Heart left ventricle (tissue), 16 donors: ENCODE data around the gene LEP. TPM values are rescaled to one million over a fixed set of nuclear protein-coding genes. Genes with fewer than 3 reads are reported as not detected.

Experiments used
- ATAC-seq, 4 donors: fragments of 200-7000 bp; cut with Tn5 transposase; one replicate each; pipeline ENCODE4 v1.9.1; 2020 to 2022; ENCODE audit warnings: moderate library complexity in 4 of 4, mild to moderate bottlenecking in 3 of 4, moderate number of reproducible peaks in 1 of 4
- DNase-seq, 5 donors: peaks; one replicate each; pipeline ENCODE4 v3.0.0-alpha.2; 2020
- H3K27ac ChIP-seq, 12 donors: fragments of 200-600 bp; sonication (generic) in 4 of 12; one replicate each; pipeline versions ENCODE4 v1.5.0 to v1.8.0; 2016 to 2022; ENCODE audit warnings: mild to moderate bottlenecking in 2 of 12
- H3K27me3 ChIP-seq, 9 donors: fragments of 200-600 bp; sonication (generic) in 2 of 9; one replicate each; pipeline versions ENCODE4 v1.5.1 to v1.8.0; 2016 to 2022; ENCODE audit warnings: mild to moderate bottlenecking in 3 of 9
- H3K36me3 ChIP-seq, 9 donors: fragments of 200-600 bp; sonication (generic) in 2 of 9; one replicate each; pipeline versions ENCODE4 v1.5.0 to v1.8.0; 2018 to 2022; ENCODE audit warnings: mild to moderate bottlenecking in 2 of 9
- H3K4me1 ChIP-seq, 12 donors: fragments of 200-600 bp; sonication (generic) in 4 of 12; one replicate each; pipeline versions ENCODE4 v1.5.0 to v1.8.0; 2016 to 2022; ENCODE audit warnings: mild to moderate bottlenecking in 3 of 12
- H3K4me3 ChIP-seq, 12 donors: fragments of 200-600 bp; sonication (generic) in 4 of 12; one replicate each; pipeline versions ENCODE4 v1.5.0 to v1.8.0; 2017 to 2022; ENCODE audit warnings: mild to moderate bottlenecking in 9 of 12, moderate library complexity in 4 of 12
- H3K9me3 ChIP-seq, 12 donors: fragments of 200-600 bp; sonication (generic) in 4 of 12; one replicate each; pipeline versions ENCODE4 v1.5.0 to v1.8.0; 2016 to 2022; ENCODE audit warnings: mild to moderate bottlenecking in 1 of 12
- POLR2A ChIP-seq, 2 donors: fragments of 450-650 bp; IDR thresholded peaks; one replicate each; pipeline ENCODE4 v1.6.1; 2017; ENCODE audit warnings: antibody characterized with exemption in 2 of 2, mild to moderate bottlenecking in 2 of 2, moderate library complexity in 2 of 2
- WGBS, 4 donors: extraction: QIAGEN DNeasy Blood & Tissue Kit in 2 of 4; methylation state at CpG; one replicate each; pipeline versions ENCODE4 v1.1.5 to v1.1.7; 2013 to 2018; 5-methylcytosine and 5-hydroxymethylcytosine counted together
- intact Hi-C, 10 donors: fragments of 100-400 bp; cut with DNase I; formaldehyde crosslinking; loops; one replicate each; pipeline versions ENCODE4 v1.11.1 to v1.14.2; 2022
- long read RNA-seq, 3 donors: library from polyadenylated mRNA; unstranded; transcript quantifications; one replicate each; pipeline ENCODE4 v2.0.0, GENCODE V29; 2020 to 2021
- polyA plus RNA-seq, 2 donors: library from polyadenylated mRNA; stranded (reverse); fragments of 200-250 nt; gene quantifications; one replicate each; pipeline ENCODE4 v1.2.3, GENCODE V29; 2013
- total RNA-seq, 9 donors: library from RNA; depleted of rRNA in 2 of 9; stranded (reverse); fragments of >200 nt in 2 of 9; fragmentation: NEBNext Ultra II Directional in 3 of 9; extraction: Animal tissue kit (Norgen Biotek cat#: 25700) in 3 of 9; gene quantifications; one replicate each; pipeline versions ENCODE4 v1.1.0 to v1.2.4, GENCODE V29; 2016 to 2023
- TF ChIP-seq, protein P1 (sequence below), 12 donors: fragments of 200-600 bp; sonication (generic) in 4 of 12; IDR thresholded peaks; one replicate each; pipeline versions ENCODE4 v1.5.0 to v1.8.0; 2018 to 2022; ENCODE audit warnings: antibody characterized with exemption in 12 of 12, mild to moderate bottlenecking in 5 of 12
- donor health status: ischemic (EF 13 %, LVEDD 7.1; RV severe dilation, severe dysfunction).
- donor health status: healthy with polysubstance abuse.
- donor health status: DM: no; HTN: yes; CAD: no.
- donor health status: DM: no; HTN: no; CAD: no.
- donor health status: ischemic (EF 25% LVEDD 6.9; RV normal size, moderate dysfunction).
- donor health status: ischemic (EF 25% LVEDD 5.7; RV mildly dilated, moderate dysfunction).
- donor health status: healthy.
- donor health status: DM: yes; HTN: yes; CAD: no.
- donor health status: ischemic (EF 35%, LVEDD 5.7; RV mildly dilated, moderate dysfunction).
- donor health status: nonischemic (EF 11% LVEDD 7.7; RV severe dilation, severe dysfunction).
- donor health status: DM: yes; HTN: yes; CAD: no.
- donor health status: PGD.
- donor health status: ischemic (EF 29% LVEDD 5.4; RV normal size, mild dysfunction).
- donor health status: nonischemic (EF 23%, LVEDD 6.1; RV moderate dilation, normal function).

The LEP gene
- total RNA-seq, result 1 to 10 TPM in 3 of 9 donors, under 1 TPM in 3, not detected in 3; 0.13 to 8.4 (median 1.3) TPM
- under 1 TPM; 0.12 to 0.34 TPM for polyA plus RNA-seq
- long read RNA-seq, donor 1, result 0 reads
- long read RNA-seq, donor 2, result 0 reads
- long read RNA-seq, donor 3, result 0 reads

DNA sequence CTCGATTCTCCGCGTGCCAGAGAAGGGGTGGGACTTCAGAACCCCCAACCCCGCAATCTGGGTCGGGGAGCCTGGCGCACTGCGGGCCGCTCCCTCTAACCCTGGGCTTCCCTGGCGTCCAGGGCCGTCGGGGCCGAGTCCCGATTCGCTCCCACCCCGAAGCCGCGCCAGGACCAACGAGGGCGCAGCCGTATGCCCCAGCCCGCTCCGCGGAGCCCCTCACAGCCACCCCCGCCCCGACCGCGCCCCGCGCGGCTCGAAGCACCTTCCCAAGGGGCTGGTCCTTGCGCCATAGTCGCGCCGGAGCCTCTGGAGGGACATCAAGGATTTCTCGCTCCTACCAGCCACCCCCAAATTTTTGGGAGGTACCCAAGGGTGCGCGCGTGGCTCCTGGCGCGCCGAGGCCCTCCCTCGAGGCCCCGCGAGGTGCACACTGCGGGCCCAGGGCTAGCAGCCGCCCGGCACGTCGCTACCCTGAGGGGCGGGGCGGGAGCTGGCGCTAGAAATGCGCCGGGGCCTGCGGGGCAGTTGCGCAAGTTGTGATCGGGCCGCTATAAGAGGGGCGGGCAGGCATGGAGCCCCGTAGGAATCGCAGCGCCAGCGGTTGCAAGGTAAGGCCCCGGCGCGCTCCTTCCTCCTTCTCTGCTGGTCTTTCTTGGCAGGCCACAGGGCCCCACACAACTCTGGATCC lies at the start of gene LEP:
Gene LEP (plus strand): TSS at position 583 of the 691 bp plus-strand sequence. CDS start 10,741 bp downstream, outside the sequence.
- no peak for TF ChIP-seq POLR2A (IDR thresholded peaks at IDR 0.05)
- TF ChIP-seq, protein P1, sequence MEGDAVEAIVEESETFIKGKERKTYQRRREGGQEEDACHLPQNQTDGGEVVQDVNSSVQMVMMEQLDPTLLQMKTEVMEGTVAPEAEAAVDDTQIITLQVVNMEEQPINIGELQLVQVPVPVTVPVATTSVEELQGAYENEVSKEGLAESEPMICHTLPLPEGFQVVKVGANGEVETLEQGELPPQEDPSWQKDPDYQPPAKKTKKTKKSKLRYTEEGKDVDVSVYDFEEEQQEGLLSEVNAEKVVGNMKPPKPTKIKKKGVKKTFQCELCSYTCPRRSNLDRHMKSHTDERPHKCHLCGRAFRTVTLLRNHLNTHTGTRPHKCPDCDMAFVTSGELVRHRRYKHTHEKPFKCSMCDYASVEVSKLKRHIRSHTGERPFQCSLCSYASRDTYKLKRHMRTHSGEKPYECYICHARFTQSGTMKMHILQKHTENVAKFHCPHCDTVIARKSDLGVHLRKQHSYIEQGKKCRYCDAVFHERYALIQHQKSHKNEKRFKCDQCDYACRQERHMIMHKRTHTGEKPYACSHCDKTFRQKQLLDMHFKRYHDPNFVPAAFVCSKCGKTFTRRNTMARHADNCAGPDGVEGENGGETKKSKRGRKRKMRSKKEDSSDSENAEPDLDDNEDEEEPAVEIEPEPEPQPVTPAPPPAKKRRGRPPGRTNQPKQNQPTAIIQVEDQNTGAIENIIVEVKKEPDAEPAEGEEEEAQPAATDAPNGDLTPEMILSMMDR (IDR thresholded peaks at IDR 0.05), result no peak
- Histone ChIP-seq H3K36me3 (no peaks in the 10 kb centered on the region), H3K27ac (no peak within 1 kb of the TSS), H3K27me3 (peaks cover 9 to 43% (median 23%) of the 10 kb centered on the region in 9 donors), H3K4me3 (no peak within 1 kb of the TSS), H3K4me1 (peaks cover 0 to 17% (median 0%) of the 10 kb centered on the region in 12 donors), H3K9me3 (peaks cover 0 to 22% (median 8%) of the 10 kb centered on the region in 12 donors)
- no peak for DNase-seq
- ATAC-seq, result no peak
- 14 to 27% (median 17%) methylated on average over 30 to 67 of the region's 67 CpGs for WGBS, 4 donors
- intact Hi-C loops, result no loop called here

DNA sequence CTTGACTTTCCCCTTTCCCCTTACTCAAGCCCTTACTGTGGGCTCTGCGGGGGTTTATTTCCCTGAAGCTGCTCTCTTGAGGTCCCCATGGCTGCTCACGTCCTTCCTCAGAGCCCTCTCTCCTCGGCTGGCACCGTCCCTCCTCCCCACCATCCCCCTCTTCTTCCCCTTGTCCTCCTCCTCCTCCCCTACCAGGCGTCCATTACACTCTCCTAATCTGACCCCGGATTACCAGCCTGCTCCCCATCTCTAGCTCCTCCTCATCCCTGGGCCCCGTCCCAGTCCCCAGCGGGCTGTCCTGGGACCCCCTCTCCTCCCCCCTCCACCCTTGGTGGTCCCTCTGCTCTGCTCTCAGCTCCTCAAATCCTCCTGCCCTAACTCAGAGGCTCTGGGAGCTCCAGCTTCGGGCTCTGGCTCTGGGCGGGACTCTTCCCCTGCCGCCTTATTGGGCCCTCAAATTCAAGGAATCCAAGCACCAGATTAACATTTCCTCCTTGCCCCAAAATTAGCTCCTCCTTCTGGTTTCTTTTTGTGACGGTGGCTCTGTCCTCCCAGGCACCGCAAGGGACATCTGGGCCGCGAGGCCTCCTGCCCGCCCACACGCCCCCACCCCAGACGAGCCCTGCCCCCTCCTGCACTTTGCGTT lies 48.5 kb upstream of the LEP start:
- TF ChIP-seq, protein P1 (IDR thresholded peaks at IDR 0.05), result no peak
- no peak for TF ChIP-seq POLR2A (IDR thresholded peaks at IDR 0.05)
- no peak overlapping the region for H3K27ac ChIP-seq
- peaks cover 0 to 49% (median 11%) of the 10 kb centered on the region in 9 donors for H3K27me3 ChIP-seq
- WGBS, 4 donors, result 24 to 36% (median 28%) methylated on average over 19 of the region's 19 CpGs
- intact Hi-C loops, result no loop called here
- DNase-seq, result no peak
- H3K36me3 ChIP-seq, result no peaks in the 10 kb centered on the region
- peaks cover 0 to 28% (median 16%) of the 10 kb centered on the region in 12 donors for H3K9me3 ChIP-seq
- no peak for ATAC-seq
- no peaks in the 10 kb centered on the region for H3K4me1 ChIP-seq
- H3K4me3 ChIP-seq, result no peak overlapping the region

DNA sequence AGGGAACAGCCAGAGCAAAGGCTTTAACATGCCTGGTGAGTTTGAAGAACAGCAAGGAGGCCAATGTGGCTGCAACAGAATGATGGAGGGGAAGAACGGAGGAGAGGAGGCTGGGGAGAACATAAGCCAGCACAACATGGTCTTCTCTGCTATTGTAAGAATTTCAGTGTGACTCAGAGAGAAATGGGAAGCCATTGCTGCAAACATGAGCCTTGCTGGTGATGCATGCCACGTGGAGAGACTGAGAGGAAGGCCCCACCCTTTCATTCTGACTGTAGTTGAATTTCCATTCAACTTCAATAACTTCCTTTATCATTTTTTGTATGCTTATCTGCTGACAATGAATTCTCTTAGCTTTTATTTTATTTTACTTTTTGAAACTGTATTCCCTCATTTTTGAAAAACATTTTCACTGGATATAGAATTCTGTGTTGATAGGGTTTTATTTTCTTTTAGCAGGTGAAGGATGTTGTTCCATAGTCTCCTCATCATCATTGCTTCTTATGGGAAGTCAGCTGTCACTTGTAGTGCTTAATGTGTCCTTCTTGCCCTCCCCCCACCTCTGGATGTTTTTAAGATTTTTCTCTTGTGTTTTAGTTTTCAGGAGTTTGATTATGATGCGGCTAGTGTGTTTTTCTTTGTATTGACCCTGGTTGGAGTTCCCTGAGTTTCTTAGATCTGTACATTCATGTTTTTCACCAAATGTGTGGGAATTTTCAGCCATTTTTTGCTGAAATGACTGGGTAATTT lies 46.4 kb upstream of the LEP start:
- no peak for TF ChIP-seq POLR2A (IDR thresholded peaks at IDR 0.05)
- TF ChIP-seq, protein P1 (IDR thresholded peaks at IDR 0.05), result no peak
- Histone ChIP-seq H3K36me3 (no peaks in the 10 kb centered on the region), H3K27ac (no peak overlapping the region), H3K27me3 (peaks cover 0 to 48% (median 11%) of the 10 kb centered on the region in 9 donors), H3K9me3 (peaks cover 0 to 28% (median 16%) of the 10 kb centered on the region in 12 donors), H3K4me3 (no peak overlapping the region), H3K4me1 (no peaks in the 10 kb centered on the region)
- intact Hi-C loops, result no loop called here
- no peak for ATAC-seq
- no peak for DNase-seq
- WGBS, 4 donors, result 62 to 71% (median 65%) methylated on average over 3 of the region's 3 CpGs
